IMR-90 (cell line): ENCODE measurements around the gene ARL14EP. TPM values are rescaled to one million over a fixed set of nuclear protein-coding genes. Genes with fewer than 3 reads are reported as not detected.

Source experiments
- ATAC-seq: fragments of 200-7000 bp; cut with Tn5 transposase; 2 replicates; pipeline ENCODE4 v1.9.1; 2020; ENCODE audit warnings: low read depth, mild to moderate bottlenecking, moderate library complexity
- BruUV-seq: library from RNA; stranded (reverse); fragments of 400-500 nt; replicated peaks from 2 replicates; lab custom pipeline; 2021; lab: Mats Ljungman, UMichigan
- CTCF ChIA-PET: fragments of 300-600 bp; formaldehyde crosslinking; extraction: SDS; loops from one replicate; lab custom pipeline; 2021; ENCODE audit warnings: antibody characterized with exemption; lab: Yijun Ruan, JAX
- POLR2A ChIA-PET: fragments of 300-600 bp; sonication (Branson Sonifier 250); formaldehyde crosslinking; loops from one replicate; lab custom pipeline; 2022; ENCODE audit warnings: antibody characterized with exemption; ENCODE audit not compliant: unreplicated experiment; lab: Charles Lee
- DNase-seq: peaks from one replicate; pipeline ENCODE4 v3.0.0; 2013
- H2AFZ ChIP-seq: replicated peaks from 2 replicates; pipeline ENCODE3; 2013; ENCODE audit warnings: low read length, mild to moderate bottlenecking; ENCODE audit not compliant: poor library complexity
- H2AK5ac ChIP-seq: 2 replicates; pipeline ENCODE4 v1.6.1; 2013; ENCODE audit warnings: low read depth, low read length, inconsistent platforms
- H2AK9ac ChIP-seq: replicated peaks from 2 replicates; pipeline ENCODE3; 2013; ENCODE audit warnings: mild to moderate bottlenecking, low read depth, low read length, moderate library complexity; ENCODE audit not compliant: poor library complexity
- H2BK120ac ChIP-seq: 2 replicates; pipeline ENCODE4 v1.6.1; 2013; ENCODE audit warnings: low read depth, low read length, inconsistent platforms
- H2BK15ac ChIP-seq: 3 replicates; pipeline ENCODE4 v1.6.1; 2013; ENCODE audit warnings: low read depth, low read length, inconsistent platforms
- H2BK20ac ChIP-seq: 2 replicates; pipeline ENCODE4 v1.6.1; 2013; ENCODE audit warnings: low read depth, mild to moderate bottlenecking, inconsistent platforms, low read length, moderate library complexity
- H2BK5ac ChIP-seq: 2 replicates; pipeline ENCODE4 v1.6.1; 2013; ENCODE audit warnings: mild to moderate bottlenecking, low read depth, low read length, inconsistent platforms; ENCODE audit not compliant: poor library complexity, severe bottlenecking
- H3K14ac ChIP-seq: replicated peaks from 2 replicates; pipeline ENCODE4 v1.6.1; 2013; ENCODE audit warnings: low read depth, low read length, inconsistent platforms
- H3K18ac ChIP-seq: 2 replicates; pipeline ENCODE4 v1.6.1; 2013; ENCODE audit warnings: low read depth, low read length, control low read depth
- H3K23ac ChIP-seq: 2 replicates; pipeline ENCODE4 v1.6.1; 2013; ENCODE audit warnings: low read depth, low read length, inconsistent platforms
- H3K27ac ChIP-seq: 2 replicates; pipeline ENCODE4 v1.5.1; 2013; ENCODE audit warnings: mild to moderate bottlenecking, control low read depth, low read length; ENCODE audit not compliant: insufficient read depth
- H3K27me3 ChIP-seq: 2 replicates; pipeline ENCODE4 v1.6.1; 2013; ENCODE audit warnings: low read length; ENCODE audit not compliant: control insufficient read depth, insufficient read depth
- H3K36me3 ChIP-seq: 2 replicates; pipeline ENCODE4 v1.6.1; 2013; ENCODE audit warnings: low read length, mixed read lengths; ENCODE audit not compliant: control insufficient read depth, insufficient read depth
- H3K4ac ChIP-seq: 2 replicates; pipeline ENCODE4 v1.6.1; 2013; ENCODE audit warnings: low read depth, low read length, inconsistent platforms
- H3K4me1 ChIP-seq: 2 replicates; pipeline ENCODE4 v1.6.1; 2013; ENCODE audit warnings: low read length, mixed read lengths; ENCODE audit not compliant: control insufficient read depth, insufficient read depth
- H3K4me2 ChIP-seq: 2 replicates; pipeline ENCODE4 v1.6.1; 2013; ENCODE audit warnings: low read depth, mild to moderate bottlenecking, control low read depth, low read length, moderate library complexity
- H3K4me3 ChIP-seq: 2 replicates; pipeline ENCODE4 v1.5.1; 2013; ENCODE audit warnings: low read depth, mild to moderate bottlenecking, control low read depth, low read length, moderate library complexity; ENCODE audit not compliant: insufficient read depth
- H3K56ac ChIP-seq: 2 replicates; pipeline ENCODE4 v1.6.1; 2013; ENCODE audit warnings: low read length, inconsistent platforms; ENCODE audit not compliant: insufficient read depth; ENCODE audit errors: extremely low read depth
- H3K79me1 ChIP-seq, 2 experiments: 2 replicates each; pipeline ENCODE4 v1.6.1; 2013; ENCODE audit warnings: low read length in 2 of 2, inconsistent platforms in 1 of 2, low read depth in 1 of 2
- H3K9ac ChIP-seq: 2 replicates; pipeline ENCODE4 v1.6.1; 2013; ENCODE audit warnings: low read depth, low read length, control low read depth
- H3K9me1 ChIP-seq: 2 replicates; pipeline ENCODE4 v1.6.1; 2013; ENCODE audit warnings: low read length, inconsistent platforms; ENCODE audit not compliant: insufficient read depth
- H3K9me3 ChIP-seq: 2 replicates; pipeline ENCODE4 v1.6.1; 2013; ENCODE audit warnings: low read length; ENCODE audit not compliant: control insufficient read depth, insufficient read depth
- H4K20me1 ChIP-seq: 2 replicates; pipeline ENCODE4 v1.6.1; 2013; ENCODE audit warnings: low read length, inconsistent platforms; ENCODE audit not compliant: insufficient read depth
- H4K5ac ChIP-seq: 2 replicates; pipeline ENCODE4 v1.6.1; 2013; ENCODE audit warnings: mild to moderate bottlenecking, low read depth, low read length, control low read depth
- H4K8ac ChIP-seq, 2 experiments: 2 replicates each; pipeline ENCODE4 v1.6.1; 2013; ENCODE audit warnings: low read depth in 2 of 2, low read length in 2 of 2, control low read depth in 1 of 2, inconsistent platforms in 1 of 2
- H4K91ac ChIP-seq: 2 replicates; pipeline ENCODE4 v1.6.1; 2013; ENCODE audit warnings: low read depth, low read length, inconsistent platforms; ENCODE audit not compliant: insufficient read depth
- BHLHE40 ChIP-seq: fragments of 150-350 bp; IDR thresholded peaks from 2 replicates; pipeline ENCODE4 v1.6.1; 2016; ENCODE audit warnings: mild to moderate bottlenecking, low read depth, low read length
- CEBPB ChIP-seq: IDR thresholded peaks from 2 replicates; pipeline ENCODE4 v1.6.1; 2012; ENCODE audit warnings: low read depth, low read length, improper control_type of control experiment
- CHD1 ChIP-seq: IDR thresholded peaks from 2 replicates; pipeline ENCODE4 v1.6.1; 2012; ENCODE audit warnings: low read depth, low read length, improper control_type of control experiment
- CTCF ChIP-seq: conservative IDR thresholded peaks from 2 replicates; pipeline ENCODE4 v1.5.1; 2012; ENCODE audit warnings: mild to moderate bottlenecking, low read depth, low read length, improper control_type of control experiment
- ELK1 ChIP-seq: fragments of 150-350 bp; IDR thresholded peaks from 2 replicates; pipeline ENCODE4 v1.6.1; 2016; ENCODE audit warnings: low read depth, mild to moderate bottlenecking, low read length, moderate library complexity, borderline replicate concordance
- FOS ChIP-seq: fragments of 150-350 bp; IDR thresholded peaks from 2 replicates; pipeline ENCODE4 v1.6.1; 2016; ENCODE audit warnings: low read depth, low read length
- MAFK ChIP-seq: IDR thresholded peaks from 2 replicates; pipeline ENCODE4 v1.6.1; 2012; ENCODE audit warnings: low read depth, low read length, improper control_type of control experiment
- MAZ ChIP-seq: IDR thresholded peaks from 2 replicates; pipeline ENCODE4 v1.6.1; 2012; ENCODE audit warnings: low read depth, mild to moderate bottlenecking, low read length, improper control_type of control experiment, moderate library complexity, borderline replicate concordance
- MXI1 ChIP-seq: IDR thresholded peaks from 2 replicates; pipeline ENCODE4 v1.6.1; 2012; ENCODE audit warnings: low read depth, mild to moderate bottlenecking, low read length, moderate library complexity, borderline replicate concordance
- NFE2L2 ChIP-seq: fragments of 150-350 bp; IDR thresholded peaks from 2 replicates; pipeline ENCODE4 v1.6.1; 2016; ENCODE audit warnings: low read depth, mild to moderate bottlenecking, low read length
- POLR2A ChIP-seq: IDR thresholded peaks from 2 replicates; pipeline ENCODE4 v1.6.1; 2012; ENCODE audit warnings: mild to moderate bottlenecking, low read depth, low read length
- RAD21 ChIP-seq: IDR thresholded peaks from 2 replicates; pipeline ENCODE4 v1.6.1; 2012; ENCODE audit warnings: low read length, improper control_type of control experiment
- RCOR1 ChIP-seq: IDR thresholded peaks from 2 replicates; pipeline ENCODE4 v1.6.1; 2012; ENCODE audit warnings: mild to moderate bottlenecking, low read length, improper control_type of control experiment; ENCODE audit not compliant: insufficient replicate concordance
- RFX5 ChIP-seq: IDR thresholded peaks from 2 replicates; pipeline ENCODE4 v1.8.0; 2012; ENCODE audit warnings: low read depth, mild to moderate bottlenecking, low read length, moderate library complexity
- SMC3 ChIP-seq: fragments of 150-350 bp; IDR thresholded peaks from 2 replicates; pipeline ENCODE4 v1.6.1; 2016; ENCODE audit warnings: low read depth, mild to moderate bottlenecking, antibody characterized with exemption, low read length, moderate library complexity
- USF2 ChIP-seq: fragments of 150-350 bp; IDR thresholded peaks from 2 replicates; pipeline ENCODE4 v1.6.1; 2017; ENCODE audit warnings: mild to moderate bottlenecking, antibody characterized with exemption, low read length, low read depth
- WGBS, 2 experiments: methylation state at CpG; one replicate each; pipeline versions ENCODE4 v1.1.5 to v1.1.7; 2013; ENCODE audit warnings: missing lambda C conversion rate in 2 of 2; ENCODE audit not compliant: insufficient read length in 1 of 2; ENCODE audit errors: extremely low coverage in 2 of 2; 5-methylcytosine and 5-hydroxymethylcytosine counted together
- dilution Hi-C: fragments of 300-500 bp; cut with HindIII; formaldehyde crosslinking; loops from one replicate; pipeline ENCODE4 v1.14.3; 2018; ENCODE audit warnings: low sequenced_read_pairs; ENCODE audit not compliant: unreplicated experiment
- in situ Hi-C: fragments of 300-500 bp; cut with MboI; formaldehyde crosslinking; loops from 3 replicates; pipeline ENCODE4 v1.14.3; 2019; ENCODE audit warnings: low sequenced_read_pairs, inconsistent platforms, mixed read lengths
- intact Hi-C: fragments of 100-400 bp; cut with micrococcal nuclease; formaldehyde crosslinking; loops from 2 replicates; pipeline ENCODE4 v1.10.0; 2022
- polyA plus RNA-seq, 3 experiments: library from polyadenylated mRNA; depleted of rRNA; stranded (reverse); fragments of >200 nt; gene quantifications; 2 replicates each; pipeline ENCODE4 v1.2.3, GENCODE V29; 2012; ENCODE audit warnings: low replicate concordance in 1 of 3
- total RNA-seq: library from RNA; depleted of rRNA; stranded (reverse); fragments of >200 nt; gene quantifications from 2 replicates; pipeline ENCODE4 v1.2.3, GENCODE V29; 2012

The ARL14EP gene
- total and polyA plus RNA-seq, 2 of the 4 experiments (the other 2 are of a cell fraction): 13.8 to 15.7 TPM

GRCh38 chr11:30350384-30350783 is 27.5 kb downstream of the ARL14EP start:
- no CpG with 5 or more reads among the region's 3 CpGs for WGBS, 2 experiments
- Histone ChIP-seq H3K4me1 (no peaks in the 10 kb centered on the region), H4K5ac (no peak overlapping the region), H3K4ac (no peak overlapping the region), H3K36me3 (no peaks in the 10 kb centered on the region), H3K79me1 (no peaks in the 10 kb centered on the region), H3K56ac (no peak overlapping the region), H2BK15ac (no peak overlapping the region), H4K91ac (no peak overlapping the region), H3K23ac (no peak overlapping the region), H3K4me3 (no peak overlapping the region), H3K27me3 (peaks cover 2% of the 10 kb centered on the region), H3K18ac (no peak overlapping the region), H2AFZ (no peak overlapping the region), H4K8ac (no peak overlapping the region), H2BK5ac (no peak overlapping the region), H2AK9ac (no peak overlapping the region), H3K27ac (no peak overlapping the region), H2AK5ac (no peak overlapping the region), H3K9me3 (no peaks in the 10 kb centered on the region), H3K9ac (no peak overlapping the region), H2BK120ac (no peak overlapping the region), H2BK20ac (no peak overlapping the region), H3K4me2 (no peak overlapping the region), H4K20me1 (no peaks in the 10 kb centered on the region), H3K14ac (no peak overlapping the region), H3K9me1 (no peaks in the 10 kb centered on the region)
- no peak for DNase-seq
- TF ChIP-seq NFE2L2 (no peak), ELK1 (no peak), CTCF (no peak), MXI1 (no peak), FOS (no peak), RCOR1 (no peak), SMC3 (no peak), POLR2A (no peak), MAFK (no peak), CHD1 (no peak), USF2 (no peak), RAD21 (no peak), MAZ (no peak), BHLHE40 (no peak), CEBPB (no peak), RFX5 (no peak)
- ChIA-PET POLR2A (no interaction called here), CTCF (no interaction called here)
- no peak for ATAC-seq
- intact Hi-C loops: no loop called here
- no TSS peak for BruUV-seq
- dilution Hi-C loops: no loop called here
- in situ Hi-C loops: no loop called here
